Central memory CD4-positive, alpha-beta T cell (primary cell): ENCODE results near the gene FBXL15.
A peak's percentile ranks its signal among the peaks of the same experiment; 100 is the strongest.

Source experiments
- DNase-seq: peaks from one replicate; pipeline ENCODE4 v3.0.0; 2022
- total RNA-seq, 3 experiments: gene quantifications; one replicate each; lab custom pipeline; 2026; lab: John Stamatoyannopoulos, UW

The FBXL15 gene, protein sequence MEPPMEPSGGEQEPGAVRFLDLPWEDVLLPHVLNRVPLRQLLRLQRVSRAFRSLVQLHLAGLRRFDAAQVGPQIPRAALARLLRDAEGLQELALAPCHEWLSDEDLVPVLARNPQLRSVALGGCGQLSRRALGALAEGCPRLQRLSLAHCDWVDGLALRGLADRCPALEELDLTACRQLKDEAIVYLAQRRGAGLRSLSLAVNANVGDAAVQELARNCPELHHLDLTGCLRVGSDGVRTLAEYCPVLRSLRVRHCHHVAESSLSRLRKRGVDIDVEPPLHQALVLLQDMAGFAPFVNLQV
- total RNA-seq, result 16.8 to 22.5 (median 18.4) reads per million in 3 experiments

DNA sequence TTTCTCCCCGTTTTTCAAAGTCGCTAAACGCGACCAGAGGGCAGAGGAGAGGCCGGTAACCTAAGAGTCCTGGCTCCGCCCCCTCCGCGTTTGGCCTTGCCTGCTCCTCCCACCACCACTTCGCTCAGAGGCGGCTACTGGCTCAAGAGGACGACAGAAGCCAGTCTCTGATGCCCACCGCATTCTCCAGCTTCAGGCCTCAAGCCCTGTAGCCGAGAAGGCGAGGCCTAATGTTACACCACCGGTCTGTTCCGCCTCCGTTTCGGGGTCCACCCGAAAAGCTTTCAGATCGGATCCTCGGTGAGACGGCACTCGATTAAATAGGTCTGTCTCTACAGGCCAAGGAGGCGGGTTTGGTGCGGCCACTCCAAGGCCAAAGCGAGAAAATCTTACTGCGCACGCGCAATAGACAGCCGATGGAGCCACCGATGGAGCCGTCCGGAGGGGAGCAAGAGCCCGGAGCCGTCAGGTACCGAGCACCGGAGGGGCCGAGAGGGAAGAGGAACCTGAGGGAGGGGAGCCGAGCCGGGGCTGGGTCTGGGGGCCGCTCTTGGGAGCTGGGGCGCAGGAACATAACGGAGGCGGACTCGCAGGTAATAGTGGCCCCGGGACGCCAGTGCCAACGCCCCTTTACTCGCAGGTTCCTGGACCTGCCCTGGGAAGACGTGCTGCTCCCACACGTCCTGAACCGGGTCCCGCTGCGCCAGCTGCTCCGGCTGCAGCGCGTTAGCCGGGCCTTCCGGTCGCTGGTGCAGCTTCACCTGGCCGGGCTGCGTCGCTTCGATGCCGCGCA, at the start of gene FBXL15:
Gene FBXL15, plus strand, starts transcription at position 123 of the 793 bp plus-strand sequence. Its CDS starts 294 bp downstream, at position 417.
- peak; percentile 91 for DNase-seq

DNA sequence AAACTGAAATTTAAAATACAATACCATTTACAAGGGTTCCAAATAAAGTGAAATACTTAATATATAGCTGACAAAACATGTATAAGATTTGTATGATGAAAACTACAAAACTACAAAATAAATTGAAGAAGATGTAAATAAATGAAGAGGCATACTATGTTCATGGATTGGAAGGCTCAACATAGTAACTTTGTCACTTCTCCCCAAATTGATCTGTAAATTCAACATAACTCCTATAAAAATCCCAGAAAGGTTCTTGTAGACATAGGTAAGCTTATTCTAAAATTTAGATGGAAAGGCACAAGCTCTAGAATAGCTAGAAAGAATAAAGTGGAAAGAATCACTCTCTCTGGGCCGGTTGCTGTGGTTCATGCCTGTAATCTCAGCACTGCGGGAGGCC, 49.3 kb upstream of the FBXL15 start:
- no peak for DNase-seq

DNA sequence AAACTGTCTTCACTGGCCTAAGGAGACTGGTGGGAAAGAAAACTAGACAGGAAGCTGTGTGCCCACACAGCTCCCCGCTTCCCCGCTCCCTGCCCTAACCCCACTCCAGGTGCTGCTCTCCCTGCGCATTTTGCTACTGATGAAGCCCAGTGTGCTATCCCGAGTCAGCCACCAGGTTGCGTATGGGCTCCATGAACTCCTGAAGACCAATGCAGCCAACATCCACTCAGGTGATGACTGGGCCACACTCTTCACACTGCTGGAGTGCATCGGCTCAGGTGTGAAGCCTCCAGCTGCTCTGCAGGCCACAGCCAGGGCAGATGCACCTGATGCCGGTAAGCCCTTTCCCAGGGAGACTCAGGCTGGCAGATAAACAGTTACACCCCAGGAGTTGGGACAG, 45.4 kb upstream of the FBXL15 start:
- no peak for DNase-seq

DNA sequence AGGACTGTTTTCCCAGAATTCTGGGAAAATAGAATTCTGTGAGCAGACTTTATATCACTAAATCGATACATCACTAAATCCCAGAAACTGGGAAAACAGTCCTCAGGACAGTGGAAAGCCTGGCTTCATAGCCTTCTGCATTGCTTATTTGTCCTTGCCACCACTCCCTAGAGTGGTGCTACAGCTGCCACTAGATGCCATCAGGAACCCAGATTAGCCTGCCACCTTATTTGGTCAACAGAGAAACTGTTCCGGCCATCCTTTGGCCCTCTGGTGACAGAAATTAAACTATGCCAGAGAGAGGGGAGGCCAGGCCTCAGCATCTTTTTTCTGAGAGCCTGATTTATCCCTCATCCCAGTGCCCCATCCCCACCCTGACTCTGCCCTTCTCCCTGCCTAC, 44.8 kb upstream of the FBXL15 start:
- DNase-seq, result no peak

DNA sequence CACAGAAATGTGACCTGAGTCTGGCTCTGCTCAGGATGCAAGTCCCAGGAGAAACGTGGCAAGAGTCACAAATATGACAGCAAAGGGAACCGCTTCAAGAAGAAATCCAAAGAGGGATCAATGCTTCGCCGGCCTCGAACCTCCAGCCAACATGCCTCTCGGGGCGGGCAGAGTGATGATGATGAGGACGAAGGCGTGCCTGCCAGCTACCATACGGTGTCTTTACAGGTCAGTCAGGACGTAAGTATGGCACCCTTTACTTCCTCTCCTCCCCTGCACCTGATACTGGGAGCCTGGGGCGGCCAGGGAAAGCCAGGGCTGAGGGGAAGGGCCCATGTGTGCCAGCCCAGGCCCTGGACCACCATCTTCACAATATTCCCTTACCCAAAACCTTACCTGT, 43.7 kb upstream of the FBXL15 start:
- DNase-seq, result no peak

DNA sequence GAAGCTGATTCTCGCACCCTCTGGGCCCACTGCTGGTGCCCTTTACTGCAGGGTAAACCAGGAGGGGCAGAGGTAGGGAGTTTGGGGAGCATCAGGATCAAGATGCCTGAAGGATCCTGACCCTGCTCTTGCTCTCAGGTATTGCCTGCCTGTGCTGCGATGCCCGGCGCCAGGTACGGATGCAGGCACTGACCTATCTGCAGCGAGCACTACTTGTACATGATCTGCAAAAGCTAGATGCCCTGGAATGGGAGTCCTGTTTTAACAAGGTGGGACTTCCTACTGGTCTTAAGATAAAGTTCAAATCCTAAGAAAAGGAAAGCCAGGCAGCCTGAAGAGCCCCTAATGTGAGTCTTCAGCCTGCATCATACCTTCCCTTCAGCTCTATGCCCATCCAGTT, 41.3 kb upstream of the FBXL15 start:
- no peak for DNase-seq

DNA sequence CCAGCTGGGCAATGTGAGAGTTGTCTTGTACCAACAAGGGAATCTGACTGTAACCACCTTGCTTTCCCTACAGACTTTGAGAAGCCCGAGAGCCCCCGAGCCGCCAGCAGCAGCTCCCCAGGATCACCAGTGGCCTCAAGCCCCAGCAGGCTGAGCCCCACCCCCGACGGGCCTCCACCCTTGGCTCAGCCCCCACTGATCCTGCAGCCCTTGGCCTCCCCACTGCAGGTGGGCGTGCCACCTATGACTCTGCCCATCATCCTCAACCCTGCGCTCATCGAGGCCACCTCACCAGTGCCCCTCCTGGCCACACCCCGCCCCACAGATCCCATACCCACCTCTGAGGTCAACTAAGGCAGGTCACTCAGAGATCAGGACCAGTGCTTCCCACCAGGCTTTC, 38.7 kb upstream of the FBXL15 start:
- DNase-seq, result no peak

DNA sequence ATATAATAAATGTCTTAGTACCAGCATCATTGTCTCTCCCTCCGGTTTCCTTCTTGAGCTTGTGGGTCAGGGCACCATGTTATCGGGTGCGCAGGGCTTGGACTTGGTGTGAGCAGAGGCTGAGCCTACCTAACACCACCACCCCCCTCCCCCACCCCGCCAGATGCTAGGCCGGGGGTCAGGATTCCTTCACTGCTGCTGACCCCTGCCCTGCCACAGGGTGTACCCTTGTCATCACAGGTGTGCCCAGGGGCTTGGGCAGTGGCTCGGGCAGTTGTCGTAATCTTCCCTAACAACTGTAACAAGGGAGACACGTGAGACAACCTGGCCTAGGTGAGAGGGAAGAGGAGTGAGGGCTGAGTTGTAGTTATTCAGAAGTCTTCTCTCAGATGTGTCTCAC, 37.8 kb upstream of the FBXL15 start:
- DNase-seq, result no peak

DNA sequence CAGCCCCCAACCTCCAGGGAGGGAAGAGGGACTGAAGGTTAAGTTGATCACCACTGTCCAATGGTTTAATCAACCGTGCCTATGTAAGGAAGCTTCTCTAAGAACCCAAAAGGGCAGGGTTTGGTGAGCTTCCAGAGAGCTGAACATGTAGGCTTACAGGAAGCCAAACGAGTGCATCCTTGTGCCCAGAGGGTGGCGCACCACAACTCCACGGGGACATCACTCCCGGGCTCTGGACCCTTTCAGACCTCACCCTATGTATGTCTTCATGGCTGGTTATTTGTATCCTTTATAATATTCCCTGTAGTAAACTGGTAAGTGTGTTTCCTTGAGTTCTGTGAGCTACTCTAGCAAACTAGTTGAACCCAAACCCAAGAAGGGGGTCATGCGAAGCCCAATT, 36.6 kb upstream of the FBXL15 start:
- no peak for DNase-seq

DNA sequence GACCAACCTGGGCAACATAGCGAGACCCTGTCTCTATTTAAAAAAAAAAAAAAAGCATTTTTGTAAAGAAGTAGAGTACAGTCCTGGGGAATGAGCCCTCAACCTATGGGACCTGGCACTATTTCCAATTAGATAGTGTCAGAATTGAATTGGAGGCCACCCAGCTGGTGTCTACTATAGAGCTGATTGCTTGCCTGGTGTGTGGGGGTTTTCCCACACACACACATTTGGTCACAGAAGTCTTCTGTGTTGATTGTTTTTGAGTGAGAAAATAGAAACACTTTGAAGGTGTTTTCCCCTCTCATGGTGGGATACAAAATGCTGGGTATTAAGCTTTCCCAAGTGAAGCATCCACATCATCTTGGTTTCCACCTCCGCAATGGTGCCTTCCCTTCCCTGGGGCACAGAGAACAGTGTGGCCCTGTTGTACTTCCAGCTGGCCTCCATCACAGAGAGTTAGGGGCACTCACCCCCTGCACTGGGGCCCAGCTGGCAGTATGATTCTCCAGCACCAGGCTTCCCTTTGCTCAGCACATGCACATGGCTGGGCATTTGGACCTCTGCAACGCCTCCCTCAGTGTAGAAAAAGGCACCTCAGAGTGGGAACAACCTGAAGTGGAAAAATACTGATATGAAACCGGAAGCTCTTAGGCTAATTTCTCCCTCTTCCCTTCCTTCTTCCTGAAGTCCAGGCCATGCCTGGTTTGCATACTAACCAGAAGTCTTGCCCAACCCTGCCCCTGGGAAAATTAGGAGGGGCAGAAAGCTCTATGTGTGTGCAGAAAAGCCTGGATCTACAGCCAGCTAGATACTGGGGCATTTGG, 35.8 kb upstream of the FBXL15 start:
- no peak for DNase-seq

DNA sequence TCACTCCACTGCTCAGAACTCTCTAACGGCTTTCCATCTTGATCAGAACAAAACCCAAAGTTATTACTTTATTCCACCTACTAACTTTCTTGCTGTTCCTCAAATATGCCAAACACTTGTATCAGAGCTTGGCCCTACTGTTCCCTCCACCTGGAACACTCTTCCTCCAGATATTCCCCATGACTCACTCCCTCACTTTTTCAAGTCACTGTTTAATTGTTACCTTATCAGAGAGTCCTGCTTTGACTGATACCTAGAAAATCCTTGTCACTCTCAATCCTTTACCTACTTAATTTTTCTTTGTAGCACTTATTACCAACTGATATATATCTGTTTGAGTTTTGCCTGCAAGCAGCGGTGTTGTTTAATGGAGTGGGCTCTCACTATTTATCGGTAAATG, 30.7 kb upstream of the FBXL15 start:
- no peak for DNase-seq

DNA sequence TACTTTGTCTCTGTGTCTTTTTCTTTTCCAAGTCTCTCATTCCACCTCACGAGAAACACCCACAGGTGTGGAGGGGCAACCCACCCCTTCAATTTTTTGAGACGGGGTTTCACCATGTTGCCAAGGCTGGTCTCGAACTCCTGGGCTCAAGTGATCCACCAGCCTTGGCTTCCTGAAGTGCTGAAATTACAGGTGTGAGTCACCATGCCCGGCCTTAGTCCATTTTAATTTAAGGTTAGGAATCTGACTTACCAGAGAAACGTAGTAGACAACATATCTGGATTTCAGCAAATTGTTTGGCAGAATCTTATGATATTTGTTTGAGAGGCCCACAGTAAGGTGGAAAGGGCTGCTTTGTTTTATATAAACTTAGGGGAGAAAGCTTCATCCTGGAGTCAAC, 28.3 kb upstream of the FBXL15 start:
- no peak for DNase-seq

DNA sequence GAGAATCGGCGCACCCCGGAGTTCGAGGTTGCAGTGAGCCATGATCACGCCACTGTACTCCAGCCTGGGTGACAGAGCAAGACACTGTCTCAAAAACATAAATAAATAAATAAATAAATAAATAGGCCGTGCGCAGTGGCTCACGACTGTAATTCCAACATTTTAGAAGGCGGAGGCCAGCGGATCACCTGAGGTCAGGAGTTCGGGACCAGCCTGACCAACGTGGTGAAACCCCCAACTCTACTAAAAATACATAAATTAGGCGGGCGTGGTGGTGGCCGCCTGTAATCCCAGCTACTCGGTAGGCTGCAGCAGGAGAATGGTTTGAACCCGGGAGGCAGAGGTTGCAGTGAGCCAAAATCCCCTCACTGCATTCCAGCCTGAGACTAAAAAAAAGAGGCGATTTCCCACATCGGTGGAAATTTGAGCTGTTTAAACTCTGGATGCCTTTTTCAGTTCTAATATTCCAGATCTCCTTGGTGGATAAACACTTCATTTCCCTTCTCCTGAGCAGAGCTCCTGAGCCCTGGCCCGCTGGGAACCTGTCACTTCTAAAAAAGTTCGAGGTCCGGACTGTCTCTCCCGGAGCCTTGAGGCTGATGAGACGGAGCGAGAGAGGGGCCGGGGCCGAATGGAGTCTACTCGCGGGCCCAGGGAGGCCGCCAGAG, 27.1 kb upstream of the FBXL15 start:
- DNase-seq, result no peak

DNA sequence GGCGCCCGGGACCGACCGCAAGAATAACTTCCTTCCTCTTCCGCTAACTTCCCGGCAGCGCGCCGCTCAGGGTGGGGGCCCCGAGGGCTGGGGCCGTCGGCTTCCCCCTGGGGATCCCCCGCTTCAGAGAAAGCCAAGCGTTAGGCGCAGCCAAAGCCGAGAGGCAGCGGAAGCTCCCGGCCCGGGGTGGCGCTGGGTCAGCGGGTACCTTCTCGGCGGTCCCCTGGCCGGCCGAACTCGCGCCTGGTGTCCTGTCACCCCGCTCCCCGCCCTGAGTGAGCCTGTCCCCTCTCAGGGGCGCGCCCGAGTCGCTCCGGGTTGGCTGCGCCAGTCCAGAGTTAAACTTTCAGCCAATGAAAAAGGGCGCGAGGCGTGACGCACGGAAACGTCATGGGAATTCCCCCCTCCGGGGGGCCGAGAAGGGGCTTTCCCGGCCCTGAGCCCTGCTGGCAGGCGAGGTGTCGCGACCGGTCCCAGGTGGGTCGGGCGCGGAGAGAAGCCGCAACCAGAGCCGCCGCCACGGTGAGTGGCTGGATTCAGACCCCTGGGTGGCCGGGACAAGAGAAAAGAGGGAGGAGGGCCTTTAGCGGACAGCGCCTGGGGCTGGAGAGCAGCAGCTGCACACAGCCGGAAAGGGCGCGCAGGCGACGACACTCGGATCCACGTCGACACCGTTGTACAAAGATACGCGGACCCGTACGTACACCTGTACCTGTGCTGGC, 26.4 kb upstream of the FBXL15 start:
- DNase-seq, result peak; percentile 99

DNA sequence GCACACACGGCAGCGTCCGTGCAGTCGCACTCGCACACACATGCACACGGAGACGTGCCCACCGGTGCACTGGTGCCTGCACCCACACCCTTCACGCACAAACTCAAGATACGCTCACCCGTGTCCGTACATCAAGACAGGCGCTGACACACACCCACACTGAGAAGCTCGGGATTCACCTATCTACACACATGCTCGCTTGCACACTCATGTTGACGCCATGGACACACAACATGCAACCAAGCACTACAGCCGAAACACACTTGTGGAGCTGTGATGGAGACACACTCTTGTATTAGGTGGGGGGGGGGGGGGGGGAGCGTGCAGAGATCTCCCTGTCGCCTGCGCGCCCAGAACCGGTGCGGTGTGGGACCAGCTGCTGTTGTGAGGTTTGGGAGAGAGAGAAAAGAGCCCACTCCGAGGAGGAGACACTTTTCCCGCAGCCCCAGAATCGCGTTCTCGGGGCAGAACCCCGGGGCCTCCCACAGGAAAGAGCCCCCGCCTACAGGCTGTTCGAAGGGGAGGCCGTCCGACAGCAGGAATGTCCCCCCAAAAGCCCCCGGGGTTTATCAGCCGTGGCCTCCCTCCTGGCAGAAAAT, 25.7 kb upstream of the FBXL15 start:
- DNase-seq, result no peak

DNA sequence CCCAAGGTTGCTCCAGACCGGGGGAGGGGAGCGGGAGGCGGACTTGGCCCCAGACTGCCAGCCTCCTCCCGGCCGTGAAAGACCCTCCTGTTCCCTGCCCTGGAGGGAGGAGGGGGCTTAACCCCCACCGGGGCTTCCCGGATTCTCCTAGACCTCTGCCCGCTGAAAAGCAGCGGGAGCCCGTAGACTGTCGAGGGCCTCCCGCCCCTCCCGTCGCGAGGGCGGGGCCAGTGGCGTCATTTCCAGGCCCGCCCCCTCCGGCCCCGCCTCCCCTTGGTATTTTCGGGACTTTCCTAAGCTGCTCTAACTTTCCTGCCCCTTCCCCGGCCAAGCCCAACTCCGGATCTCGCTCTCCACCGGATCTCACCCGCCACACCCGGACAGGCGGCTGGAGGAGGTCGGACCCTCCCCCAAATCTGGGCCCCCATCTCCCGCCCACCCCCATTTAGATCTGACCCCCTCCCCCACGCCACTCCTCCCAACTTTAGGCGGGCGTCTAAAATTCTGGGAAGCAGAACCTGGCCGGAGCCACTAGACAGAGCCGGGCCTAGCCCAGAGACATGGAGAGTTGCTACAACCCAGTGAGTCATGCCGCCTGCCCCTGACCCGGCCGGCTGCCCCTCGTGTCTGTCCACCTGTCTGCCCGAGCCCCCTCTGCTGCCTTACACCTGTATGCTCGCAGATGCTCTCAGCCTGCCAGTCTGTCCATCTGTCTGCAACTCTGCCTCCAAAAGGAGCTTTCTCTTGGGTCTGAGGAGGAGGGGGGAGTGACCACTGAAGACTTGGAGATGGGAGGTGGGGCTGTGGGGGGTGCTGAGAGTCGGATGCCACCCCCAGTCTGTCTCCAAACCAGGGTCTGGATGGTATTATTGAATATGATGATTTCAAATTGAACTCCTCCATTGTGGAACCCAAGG, 25.0 kb upstream of the FBXL15 start, which contains the start of gene NFKB2:
Gene NFKB2, plus strand, starts transcription at position 306 of the 917 bp plus-strand sequence. Its CDS starts 255 bp downstream, at position 561.
- DNase-seq, result peak; percentile 94

DNA sequence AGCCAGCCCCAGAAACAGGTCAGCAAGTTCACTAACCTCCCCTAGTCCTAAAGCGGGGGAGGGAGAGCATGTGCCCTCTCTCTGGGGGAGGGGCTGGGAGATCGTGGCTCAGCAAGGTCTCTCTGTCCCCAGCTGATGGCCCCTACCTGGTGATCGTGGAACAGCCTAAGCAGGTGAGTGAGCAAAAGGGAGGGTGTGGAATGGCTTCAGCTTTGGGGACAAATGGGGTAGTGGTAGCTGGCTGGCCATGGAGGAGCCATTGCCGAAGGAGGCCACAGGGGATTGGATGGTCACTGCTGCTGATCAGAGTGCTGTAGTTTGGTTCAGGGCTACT, 24.4 kb upstream of the FBXL15 start:
- no peak for DNase-seq

DNA sequence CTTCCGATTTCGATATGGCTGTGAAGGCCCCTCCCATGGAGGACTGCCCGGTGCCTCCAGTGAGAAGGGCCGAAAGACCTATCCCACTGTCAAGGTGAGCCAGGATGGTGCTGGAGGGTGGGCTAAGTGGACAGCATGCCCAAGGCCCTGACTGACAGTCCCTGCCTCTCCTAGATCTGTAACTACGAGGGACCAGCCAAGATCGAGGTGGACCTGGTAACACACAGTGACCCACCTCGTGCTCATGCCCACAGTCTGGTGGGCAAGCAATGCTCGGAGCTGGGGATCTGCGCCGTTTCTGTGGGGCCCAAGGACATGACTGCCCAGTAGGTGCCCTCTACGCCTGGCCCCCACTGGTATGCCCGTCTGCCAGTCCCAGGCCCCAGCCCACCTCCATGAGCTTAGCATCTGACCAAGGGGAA, 23.9 kb upstream of the FBXL15 start:
- no peak for DNase-seq

DNA sequence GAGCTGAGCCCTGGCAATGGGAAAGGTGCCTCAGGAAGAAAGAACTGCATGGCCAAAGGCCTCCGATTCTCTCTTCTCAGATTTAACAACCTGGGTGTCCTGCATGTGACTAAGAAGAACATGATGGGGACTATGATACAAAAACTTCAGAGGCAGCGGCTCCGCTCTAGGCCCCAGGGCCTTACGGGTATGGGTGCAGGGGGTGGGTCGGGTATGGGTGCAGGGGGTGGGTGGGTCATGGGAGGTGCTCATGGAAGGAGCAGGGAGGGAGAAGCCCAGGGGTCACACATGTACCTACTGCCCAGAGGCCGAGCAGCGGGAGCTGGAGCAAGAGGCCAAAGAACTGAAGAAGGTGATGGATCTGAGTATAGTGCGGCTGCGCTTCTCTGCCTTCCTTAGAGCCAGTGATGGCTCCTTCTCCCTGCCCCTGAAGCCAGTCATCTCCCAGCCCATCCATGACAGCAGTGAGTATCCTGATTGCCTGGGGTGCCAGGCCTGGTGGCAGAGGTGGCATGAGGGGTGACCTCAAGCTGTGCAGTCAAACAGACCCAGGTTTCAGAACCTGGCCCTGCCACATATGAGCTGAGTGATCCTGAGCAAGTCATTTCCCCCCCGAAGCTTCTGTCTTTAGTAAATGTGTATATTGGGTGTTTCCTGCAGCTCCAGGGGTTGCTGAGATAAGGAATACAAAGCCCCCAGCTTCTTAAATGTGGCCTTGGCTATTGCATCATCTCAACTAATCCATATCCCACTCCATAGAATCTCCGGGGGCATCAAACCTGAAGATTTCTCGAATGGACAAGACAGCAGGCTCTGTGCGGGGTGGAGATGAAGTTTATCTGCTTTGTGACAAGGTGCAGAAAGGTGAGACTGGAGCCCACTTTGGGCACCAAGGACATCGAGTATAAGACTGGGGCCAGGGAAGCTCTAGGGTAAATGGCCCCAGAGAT, 23.1 kb upstream of the FBXL15 start:
- no peak for DNase-seq
